Right lobe of liver (tissue), 4 donors: ENCODE measurements around the gene MYT1.
"Not testable (repeated sequence)": the region's sequence is repeated elsewhere in the genome, so short reads cannot be mapped to it uniquely, and the experiment has no call there.

Experiments used
- POLR2A ChIP-seq: fragments of 450-650 bp; IDR thresholded peaks from one replicate; pipeline ENCODE4 v1.6.1; 2017; ENCODE audit warnings: antibody characterized with exemption, mild to moderate bottlenecking
- TF ChIP-seq, protein P1 (sequence below), 4 donors: fragments of 200-600 bp in 3 of 4; fragments of 450-650 bp in 1 of 4; IDR thresholded peaks; one replicate each; pipeline versions ENCODE4 v1.5.1 to v1.8.0; 2016 to 2022; ENCODE audit warnings: antibody characterized with exemption in 4 of 4, mild to moderate bottlenecking in 2 of 4
- donor health status: DM: no; HTN: no; CAD: no.
- donor health status: DM: no; HTN: no; CAD: no.
- donor health status: DM: no; HTN: yes; CAD: no.

- TF ChIP-seq POLR2A: not testable (repeated sequence)
- TF ChIP-seq, protein P1, sequence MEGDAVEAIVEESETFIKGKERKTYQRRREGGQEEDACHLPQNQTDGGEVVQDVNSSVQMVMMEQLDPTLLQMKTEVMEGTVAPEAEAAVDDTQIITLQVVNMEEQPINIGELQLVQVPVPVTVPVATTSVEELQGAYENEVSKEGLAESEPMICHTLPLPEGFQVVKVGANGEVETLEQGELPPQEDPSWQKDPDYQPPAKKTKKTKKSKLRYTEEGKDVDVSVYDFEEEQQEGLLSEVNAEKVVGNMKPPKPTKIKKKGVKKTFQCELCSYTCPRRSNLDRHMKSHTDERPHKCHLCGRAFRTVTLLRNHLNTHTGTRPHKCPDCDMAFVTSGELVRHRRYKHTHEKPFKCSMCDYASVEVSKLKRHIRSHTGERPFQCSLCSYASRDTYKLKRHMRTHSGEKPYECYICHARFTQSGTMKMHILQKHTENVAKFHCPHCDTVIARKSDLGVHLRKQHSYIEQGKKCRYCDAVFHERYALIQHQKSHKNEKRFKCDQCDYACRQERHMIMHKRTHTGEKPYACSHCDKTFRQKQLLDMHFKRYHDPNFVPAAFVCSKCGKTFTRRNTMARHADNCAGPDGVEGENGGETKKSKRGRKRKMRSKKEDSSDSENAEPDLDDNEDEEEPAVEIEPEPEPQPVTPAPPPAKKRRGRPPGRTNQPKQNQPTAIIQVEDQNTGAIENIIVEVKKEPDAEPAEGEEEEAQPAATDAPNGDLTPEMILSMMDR (IDR thresholded peaks at IDR 0.05): not testable (repeated sequence)
Observed at GRCh38 chr20:64134744-64135143, 29.5 kb upstream of the MYT1 start.
